GM12892 (cell line): Measurements from ENCODE around the gene CPSF3.

Experiments
- POLR2A ChIP-seq: IDR thresholded peaks from 2 replicates; pipeline ENCODE4 v1.6.1; 2011; ENCODE audit warnings: low read depth, low read length, control low read depth
- POLR2AphosphoS5 ChIP-seq: IDR thresholded peaks from 2 replicates; pipeline ENCODE4 v1.6.1; 2011; ENCODE audit warnings: low read depth, low read length, control low read depth
- TAF1 ChIP-seq: IDR thresholded peaks from 2 replicates; pipeline ENCODE4 v1.6.1; 2011; ENCODE audit warnings: low read depth, mild to moderate bottlenecking, control low read depth, low read length, borderline replicate concordance

GRCh38 chr2:9404451-9404850 is 19.0 kb upstream of the CPSF3 start:
- TF ChIP-seq POLR2AphosphoS5, result no peak
- TF ChIP-seq POLR2A, result no peak
- no peak for TF ChIP-seq TAF1
